Stimulated activated CD8-positive, alpha-beta memory T cell treated with anti-CD3 and anti-CD28 coated beads, Interleukin-4, amount 100 ng/mL, for 1 hour (primary cell): Measurements from ENCODE around the gene FSCB.
"Not testable (repeated sequence)": the region's sequence is repeated elsewhere in the genome, so short reads cannot be mapped to it uniquely, and the experiment has no call there.

Experiments
- DNase-seq, 2 donors: peaks; one replicate each; pipeline ENCODE4 v3.0.0-alpha.2; 2020; ENCODE audit warnings: low read depth in 2 of 2, low spot score in 1 of 2

The FSCB gene

GRCh38 chr14:44507183-44507582 lies at the start of gene FSCB:
Gene FSCB (minus strand): TSS chr14:44507283. CDS start chr14:44506987, 296 bp downstream.
- no peak for DNase-seq

- DNase-seq: no peak
Measured at GRCh38 chr14:44531658-44532057, 24.6 kb upstream of the FSCB start.

GRCh38 chr14:44530475-44530874 lies 23.4 kb upstream of the FSCB start:
- DNase-seq: no peak

- no peak for DNase-seq
Measured at GRCh38 chr14:44529026-44529425, 21.9 kb upstream of the FSCB start.

GRCh38 chr14:44528180-44528579 lies 21.1 kb upstream of the FSCB start:
- no peak for DNase-seq

- DNase-seq: no peak
Measured at GRCh38 chr14:44525237-44525636, 18.2 kb upstream of the FSCB start.

GRCh38 chr14:44515668-44516067 lies 8.6 kb upstream of the FSCB start:
- DNase-seq: not testable (repeated sequence)

GRCh38 chr14:44508834-44509233 lies 1.8 kb upstream of the FSCB start:
- DNase-seq: no peak

GRCh38 chr14:44505588-44505987 lies 1.5 kb downstream of the FSCB start:
- no peak for DNase-seq

- no peak for DNase-seq
Measured at GRCh38 chr14:44497148-44497547, 9.9 kb downstream of the FSCB start.

GRCh38 chr14:44494137-44494536 lies 12.9 kb downstream of the FSCB start:
- no peak for DNase-seq

- no peak for DNase-seq
Measured at GRCh38 chr14:44490966-44491365, 16.1 kb downstream of the FSCB start.

- no peak for DNase-seq
Measured at GRCh38 chr14:44477953-44478352, 29.1 kb downstream of the FSCB start.

GRCh38 chr14:44468771-44469170 lies 38.3 kb downstream of the FSCB start:
- DNase-seq: no peak

GRCh38 chr14:44463356-44464004 lies 43.6 kb downstream of the FSCB start:
- DNase-seq: no peak

GRCh38 chr14:44462381-44462780 lies 44.7 kb downstream of the FSCB start:
- no peak for DNase-seq

GRCh38 chr14:44461811-44462210 lies 45.3 kb downstream of the FSCB start:
- no peak for DNase-seq
